ENCODE results near the gene NES.

The NES gene

GRCh38 chr1:156676820-156677615 lies at the start of gene NES:
NES (minus strand) TSS chr1:156677407; CDS start chr1:156677264, 143 bp downstream.
- DNase-seq (ENCODE audit: low spot score): no peak

GRCh38 chr1:156726549-156727226 lies 49.5 kb upstream of the NES start:
- peak; percentile 57 for DNase-seq (ENCODE audit: low spot score)

GRCh38 chr1:156725683-156726280 lies 48.6 kb upstream of the NES start:
- DNase-seq (ENCODE audit: low spot score): peak; percentile 77

GRCh38 chr1:156721535-156721934 lies 44.3 kb upstream of the NES start:
- DNase-seq (ENCODE audit: low spot score): no peak

GRCh38 chr1:156721131-156721530 lies 43.9 kb upstream of the NES start:
- no peak for DNase-seq (ENCODE audit: low spot score)

- no peak for DNase-seq (ENCODE audit: low spot score)
Measured at GRCh38 chr1:156717351-156717750, 40.1 kb upstream of the NES start.

GRCh38 chr1:156714830-156715229 lies 37.6 kb upstream of the NES start:
- no peak for DNase-seq (ENCODE audit: low spot score)

GRCh38 chr1:156712626-156713025 lies 35.4 kb upstream of the NES start:
- no peak for DNase-seq (ENCODE audit: low spot score)

- no peak for DNase-seq (ENCODE audit: low spot score)
Measured at GRCh38 chr1:156711011-156711817, 34.0 kb upstream of the NES start.

- no peak for DNase-seq (ENCODE audit: low spot score)
Measured at GRCh38 chr1:156709757-156710489, 32.7 kb upstream of the NES start.

- DNase-seq (ENCODE audit: low spot score): no peak
Measured at GRCh38 chr1:156709031-156709430, 31.8 kb upstream of the NES start.

- DNase-seq (ENCODE audit: low spot score): no peak
Measured at GRCh38 chr1:156708218-156708661, 31.0 kb upstream of the NES start.

GRCh38 chr1:156707417-156708217 lies 30.4 kb upstream of the NES start:
- no peak for DNase-seq (ENCODE audit: low spot score)

GRCh38 chr1:156706657-156707416 lies 29.6 kb upstream of the NES start:
- DNase-seq (ENCODE audit: low spot score): no peak

GRCh38 chr1:156705918-156706656 lies 28.9 kb upstream of the NES start:
- peak; percentile 54 for DNase-seq (ENCODE audit: low spot score)

GRCh38 chr1:156705321-156705917 lies 28.2 kb upstream of the NES start, which contains the start of gene CRABP2:
CRABP2 (minus strand) TSS chr1:156705583; CDS start chr1:156705446, 137 bp downstream.
- no peak for DNase-seq (ENCODE audit: low spot score)

- peak; percentile 27 for DNase-seq (ENCODE audit: low spot score)
Measured at GRCh38 chr1:156704930-156705320, 27.7 kb upstream of the NES start.

GRCh38 chr1:156704166-156704711 lies 27.0 kb upstream of the NES start:
- no peak for DNase-seq (ENCODE audit: low spot score)

Data from CD4-positive, alpha-beta T cell treated with Interleukin-15 for 4 hours (primary cell).